SKM-1 (cell line): ENCODE data around the gene TNS1.
"Not testable (repeated sequence)": the region's sequence is repeated elsewhere in the genome, so short reads cannot be mapped to it uniquely, and the experiment has no call there.

Source experiments
- DNase-seq: peaks from one replicate; lab custom pipeline; 2025; ENCODE audit not compliant: unreplicated experiment; lab: John Stamatoyannopoulos, UW

TNS1 gene

GRCh38 chr2:217790681-217791392, 212.0 kb downstream of the TNS1 start:
- no peak for DNase-seq

- DNase-seq = peak; percentile 47
Observed at GRCh38 chr2:217790195-217790594, 212.6 kb downstream of the TNS1 start.

- DNase-seq = no peak
Observed at GRCh38 chr2:217789736-217790181, 213.0 kb downstream of the TNS1 start.

- peak; percentile 42 for DNase-seq
Observed at GRCh38 chr2:217789003-217789735, 213.6 kb downstream of the TNS1 start.

GRCh38 chr2:217788669-217789002, 214.2 kb downstream of the TNS1 start:
- DNase-seq = no peak

GRCh38 chr2:217787160-217787877, 215.5 kb downstream of the TNS1 start:
- DNase-seq = no peak

GRCh38 chr2:217786560-217786959, 216.2 kb downstream of the TNS1 start:
- not testable (repeated sequence) for DNase-seq

- DNase-seq = peak; percentile 61
Observed at GRCh38 chr2:217785544-217786045, 217.2 kb downstream of the TNS1 start.

- no peak for DNase-seq
Observed at GRCh38 chr2:217784996-217785543, 217.7 kb downstream of the TNS1 start.

GRCh38 chr2:217783243-217783642, 219.6 kb downstream of the TNS1 start:
- no peak for DNase-seq

- no peak for DNase-seq
Observed at GRCh38 chr2:217777906-217778305, 224.9 kb downstream of the TNS1 start.

GRCh38 chr2:217776631-217777030, 226.2 kb downstream of the TNS1 start:
- no peak for DNase-seq

GRCh38 chr2:217775920-217776503, 226.8 kb downstream of the TNS1 start:
- DNase-seq = no peak

GRCh38 chr2:217774232-217774631, 228.6 kb downstream of the TNS1 start:
- no peak for DNase-seq

GRCh38 chr2:217773539-217773938, 229.3 kb downstream of the TNS1 start:
- DNase-seq = no peak

GRCh38 chr2:217766356-217766755, 236.4 kb downstream of the TNS1 start:
- DNase-seq = no peak

- no peak for DNase-seq
Observed at GRCh38 chr2:217761645-217762277, 241.0 kb downstream of the TNS1 start.

- no peak for DNase-seq
Observed at GRCh38 chr2:217759991-217760390, 242.8 kb downstream of the TNS1 start.

- no peak for DNase-seq
Observed at GRCh38 chr2:217757108-217757463, 245.7 kb downstream of the TNS1 start.

- no peak for DNase-seq
Observed at GRCh38 chr2:217756375-217757107, 246.3 kb downstream of the TNS1 start.
